Non-pigmented ciliary epithelial cell (primary cell): ENCODE data around the gene STRIP2.
"Not testable (repeated sequence)": the region's sequence is repeated elsewhere in the genome, so short reads cannot be mapped to it uniquely, and the experiment has no call there.

Experiments
- DNase-seq: peaks from one replicate; pipeline ENCODE4 v3.0.0-alpha.2; 2010; ENCODE audit warnings: low read depth

STRIP2 gene, protein sequence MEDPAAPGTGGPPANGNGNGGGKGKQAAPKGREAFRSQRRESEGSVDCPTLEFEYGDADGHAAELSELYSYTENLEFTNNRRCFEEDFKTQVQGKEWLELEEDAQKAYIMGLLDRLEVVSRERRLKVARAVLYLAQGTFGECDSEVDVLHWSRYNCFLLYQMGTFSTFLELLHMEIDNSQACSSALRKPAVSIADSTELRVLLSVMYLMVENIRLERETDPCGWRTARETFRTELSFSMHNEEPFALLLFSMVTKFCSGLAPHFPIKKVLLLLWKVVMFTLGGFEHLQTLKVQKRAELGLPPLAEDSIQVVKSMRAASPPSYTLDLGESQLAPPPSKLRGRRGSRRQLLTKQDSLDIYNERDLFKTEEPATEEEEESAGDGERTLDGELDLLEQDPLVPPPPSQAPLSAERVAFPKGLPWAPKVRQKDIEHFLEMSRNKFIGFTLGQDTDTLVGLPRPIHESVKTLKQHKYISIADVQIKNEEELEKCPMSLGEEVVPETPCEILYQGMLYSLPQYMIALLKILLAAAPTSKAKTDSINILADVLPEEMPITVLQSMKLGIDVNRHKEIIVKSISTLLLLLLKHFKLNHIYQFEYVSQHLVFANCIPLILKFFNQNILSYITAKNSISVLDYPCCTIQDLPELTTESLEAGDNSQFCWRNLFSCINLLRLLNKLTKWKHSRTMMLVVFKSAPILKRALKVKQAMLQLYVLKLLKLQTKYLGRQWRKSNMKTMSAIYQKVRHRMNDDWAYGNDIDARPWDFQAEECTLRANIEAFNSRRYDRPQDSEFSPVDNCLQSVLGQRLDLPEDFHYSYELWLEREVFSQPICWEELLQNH

DNA sequence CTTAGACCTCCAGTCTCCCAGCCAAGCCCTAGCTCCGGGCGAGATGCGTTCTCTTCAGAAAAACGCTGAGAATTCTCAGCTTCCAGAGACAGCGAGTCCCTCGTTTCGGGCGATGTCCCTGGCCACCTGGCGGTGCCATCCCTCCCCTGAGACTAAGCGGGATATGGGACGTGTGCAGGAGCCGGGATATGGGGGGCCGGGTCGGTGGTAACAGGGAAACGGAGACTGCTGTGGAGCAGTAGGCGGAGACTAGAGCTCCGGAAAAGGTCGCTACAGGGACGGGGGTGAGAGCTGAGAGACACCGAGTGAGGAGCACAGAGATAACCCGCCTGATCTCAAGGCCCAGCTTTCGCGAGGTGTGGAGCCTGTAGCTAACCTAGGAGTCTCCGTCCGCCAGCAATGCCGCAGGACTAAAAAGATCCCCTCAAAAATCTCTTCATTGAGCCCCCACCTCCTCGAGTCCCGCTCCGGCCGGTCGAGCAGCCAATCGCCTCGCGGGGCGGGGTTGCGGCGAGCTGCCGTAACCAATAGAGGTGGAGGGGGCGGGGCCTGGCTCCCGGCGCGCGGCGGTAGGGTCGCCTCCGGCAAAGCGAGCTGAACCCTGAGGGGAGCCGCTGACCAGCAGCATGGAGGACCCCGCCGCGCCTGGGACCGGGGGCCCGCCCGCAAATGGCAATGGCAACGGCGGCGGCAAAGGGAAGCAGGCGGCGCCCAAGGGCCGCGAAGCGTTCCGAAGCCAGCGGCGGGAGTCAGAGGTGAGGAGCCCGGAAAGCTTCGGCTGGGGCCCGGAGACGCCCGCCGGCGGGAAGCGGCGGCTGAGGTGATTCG is at the start of gene STRIP2:
Gene STRIP2 (plus strand): TSS at position 586 of the 828 bp plus-strand sequence. CDS start 41 bp downstream, at position 627.
- no peak for DNase-seq

DNA sequence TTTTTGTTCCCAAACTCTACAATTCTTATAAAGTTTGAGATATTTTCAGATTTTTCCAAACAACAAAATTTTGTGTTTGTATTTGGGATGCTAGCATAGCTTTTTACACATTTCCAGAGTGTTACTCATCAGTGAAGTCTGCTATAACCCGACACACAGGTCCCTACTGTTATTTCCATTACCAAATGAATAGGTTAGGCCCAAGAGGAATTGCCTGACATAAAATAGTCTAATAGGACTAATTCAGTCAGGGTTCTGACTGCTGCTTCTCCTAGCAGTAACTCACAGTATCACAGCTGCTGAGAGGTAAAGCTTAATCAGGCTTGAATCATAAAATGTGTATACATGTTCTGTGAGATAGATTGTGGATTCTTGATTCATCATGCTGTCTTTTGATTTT is 49.1 kb upstream of the STRIP2 start:
- DNase-seq, result no peak

DNA sequence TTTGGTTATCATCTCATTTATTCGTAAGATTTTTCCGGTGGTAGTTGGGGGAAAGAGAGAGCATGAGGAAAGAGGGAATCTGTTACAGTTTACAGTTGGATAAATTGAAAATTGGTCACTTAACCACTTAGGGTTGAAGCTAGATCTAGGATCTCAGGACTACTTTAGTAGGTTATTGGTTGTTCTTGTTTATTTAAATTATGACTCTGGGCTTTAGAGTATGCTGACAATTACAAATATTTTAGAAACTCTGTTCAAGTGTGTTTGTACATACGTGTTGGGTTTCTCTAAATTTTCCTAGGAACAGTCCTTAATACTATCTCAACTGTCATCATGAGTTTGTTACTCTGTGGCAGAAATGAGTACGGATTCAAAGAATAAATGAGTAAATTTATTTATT is 48.6 kb upstream of the STRIP2 start:
- DNase-seq, result no peak

DNA sequence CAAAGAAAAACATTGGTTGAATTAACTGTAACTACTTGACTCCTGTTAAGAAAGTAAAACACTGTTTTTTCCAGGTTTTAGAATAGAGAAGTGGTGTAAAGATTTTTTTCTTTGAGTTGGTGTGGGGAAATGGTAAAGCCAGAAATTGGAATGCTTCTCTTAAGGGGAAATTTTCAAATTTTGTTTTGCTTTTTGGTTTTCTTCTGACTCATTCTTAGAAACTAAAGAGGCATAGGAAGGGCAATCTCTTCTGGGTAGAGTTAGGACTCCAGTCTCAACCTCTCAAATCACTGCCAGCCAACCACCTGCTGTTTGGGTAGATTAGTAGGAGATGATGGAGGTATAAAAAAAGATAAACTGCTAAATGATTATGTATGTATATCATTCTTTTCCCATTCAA is 47.7 kb upstream of the STRIP2 start:
- DNase-seq, result no peak

DNA sequence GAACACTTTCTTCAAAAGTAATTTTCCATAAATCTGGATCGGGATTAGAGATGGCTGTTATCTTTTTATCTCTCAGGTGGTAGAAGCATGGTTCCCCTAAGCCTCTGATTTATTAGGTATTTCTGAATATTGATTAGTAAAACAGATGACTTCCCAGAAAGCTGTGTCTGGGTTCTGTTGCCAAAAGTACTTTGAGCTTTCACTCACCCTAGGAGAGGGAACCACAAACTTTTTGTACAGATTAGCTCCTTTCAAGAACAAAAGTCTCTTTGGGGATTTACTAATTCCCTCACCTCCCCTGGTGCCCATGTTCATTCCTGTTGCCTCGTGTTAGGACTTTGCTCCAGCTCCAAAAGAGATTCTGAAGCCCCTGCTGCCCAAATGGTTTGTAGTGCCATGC is 46.7 kb upstream of the STRIP2 start:
- no peak for DNase-seq

DNA sequence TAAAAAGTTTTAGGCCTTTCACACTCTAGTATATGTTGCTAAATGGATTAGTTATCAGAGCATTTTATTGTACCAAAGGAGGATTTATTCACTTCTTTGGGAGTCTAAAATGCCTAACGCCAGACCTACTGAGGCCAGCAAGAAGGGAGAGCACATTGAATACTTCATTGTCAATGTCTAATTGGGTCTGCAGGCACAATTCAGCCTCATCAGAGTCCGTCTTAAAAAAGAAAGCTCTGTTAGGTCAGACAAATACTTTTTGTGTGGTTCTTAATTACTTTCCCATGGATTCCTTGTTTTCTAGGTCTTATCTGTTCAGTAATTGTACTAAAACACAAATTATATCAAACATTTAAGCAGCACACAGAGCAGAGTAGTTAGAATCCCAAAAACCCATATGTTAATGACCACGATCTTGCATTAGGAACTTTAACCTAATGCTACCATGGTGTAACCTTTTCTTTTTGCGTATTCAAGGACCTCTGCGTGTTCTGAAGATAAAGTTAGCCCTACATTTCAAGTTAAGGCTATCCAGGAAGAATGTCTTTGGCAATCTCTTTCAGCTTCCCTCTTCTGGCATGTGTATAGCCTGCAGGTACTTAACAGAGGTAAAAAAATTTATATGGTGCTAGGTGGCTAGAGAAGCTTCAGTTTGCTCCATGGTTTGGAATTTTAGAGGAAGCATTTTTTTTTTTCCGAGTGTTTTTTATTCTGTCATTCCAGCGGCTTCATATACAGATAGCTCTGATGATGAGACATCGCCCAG is 45.7 kb upstream of the STRIP2 start:
- no peak for DNase-seq

DNA sequence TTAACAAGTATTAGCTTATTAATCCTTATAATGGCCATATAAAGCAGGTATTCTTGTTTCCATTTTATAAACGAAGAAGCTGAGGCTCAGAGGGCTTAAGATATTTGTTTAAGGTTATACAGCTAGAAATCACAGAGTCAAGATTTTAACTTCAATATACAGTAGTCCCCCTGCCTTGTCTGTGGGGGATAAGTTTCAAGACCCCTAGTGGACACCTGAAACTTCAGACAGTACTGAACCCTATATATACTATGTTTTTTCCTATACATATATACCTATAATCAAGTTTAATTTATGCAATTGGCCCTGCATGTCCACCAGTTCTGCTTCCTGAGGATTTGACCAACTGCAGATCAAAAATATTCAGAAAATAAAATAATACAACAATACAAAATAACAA is 44.4 kb upstream of the STRIP2 start:
- DNase-seq, result no peak

DNA sequence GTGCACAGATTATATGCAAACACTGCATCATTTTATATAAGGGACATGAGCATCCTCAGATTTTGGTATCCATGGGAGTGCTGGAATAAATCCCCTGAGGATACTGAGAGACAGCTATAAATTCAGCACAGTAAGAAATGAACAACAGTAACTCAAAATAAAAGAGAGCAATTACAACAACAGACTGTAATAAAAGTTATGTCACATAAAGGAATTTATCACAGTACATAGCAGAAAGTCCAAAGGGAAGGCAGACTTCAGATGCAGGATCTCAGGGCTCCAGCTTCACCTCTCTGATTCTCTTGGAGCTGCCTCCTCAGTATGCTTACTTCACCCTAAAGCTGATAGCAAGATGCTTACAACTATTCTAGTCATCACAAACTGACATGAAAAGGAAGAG is 43.9 kb upstream of the STRIP2 start:
- no peak for DNase-seq

DNA sequence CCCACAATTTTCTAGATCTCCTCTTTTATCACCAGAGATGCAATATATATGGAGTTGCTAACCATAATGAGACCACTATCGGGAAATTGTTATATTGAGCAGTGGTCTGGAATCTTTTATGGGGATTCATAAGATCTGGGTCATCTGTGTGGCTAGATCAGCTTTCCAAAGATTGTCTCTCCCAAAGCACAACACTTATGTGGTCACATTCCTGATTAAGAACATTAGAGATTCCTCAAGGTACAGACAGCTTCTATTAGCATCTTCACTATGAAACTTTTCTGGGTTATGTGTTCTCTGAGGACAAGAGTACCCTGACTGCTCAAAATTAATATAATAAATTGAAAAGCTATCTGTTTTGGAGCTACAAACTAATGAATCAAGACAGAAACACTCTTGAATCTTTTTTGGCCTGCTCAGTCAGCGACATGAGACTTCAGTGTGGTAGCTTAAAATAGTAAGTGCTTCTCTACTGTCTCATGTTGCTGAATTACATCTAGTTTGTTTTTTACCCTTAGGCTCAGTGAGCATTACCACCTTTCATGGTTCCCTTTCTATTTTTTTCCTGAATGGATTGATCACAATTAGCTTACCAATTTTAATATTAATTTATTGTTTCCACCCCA is 42.6 kb upstream of the STRIP2 start:
- no peak for DNase-seq

DNA sequence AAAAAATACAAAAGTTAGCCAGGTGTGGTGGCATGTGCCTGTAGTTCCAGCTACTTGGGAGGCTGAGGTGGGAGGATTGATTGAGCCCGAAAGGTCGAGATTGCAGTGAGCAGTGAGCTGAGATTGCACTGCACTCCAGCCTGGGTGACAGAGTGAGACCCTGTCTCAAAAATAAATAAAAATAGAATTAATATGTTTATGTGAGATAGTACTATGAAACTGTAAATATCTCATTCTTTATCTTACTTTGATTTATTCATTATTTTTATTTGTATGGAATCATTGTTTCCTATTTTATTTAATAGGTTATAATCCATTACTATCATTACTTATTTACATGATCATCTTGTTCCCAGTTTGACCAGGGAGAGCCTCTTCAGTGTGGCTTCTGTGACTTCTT is 41.0 kb upstream of the STRIP2 start:
- DNase-seq, result no peak

DNA sequence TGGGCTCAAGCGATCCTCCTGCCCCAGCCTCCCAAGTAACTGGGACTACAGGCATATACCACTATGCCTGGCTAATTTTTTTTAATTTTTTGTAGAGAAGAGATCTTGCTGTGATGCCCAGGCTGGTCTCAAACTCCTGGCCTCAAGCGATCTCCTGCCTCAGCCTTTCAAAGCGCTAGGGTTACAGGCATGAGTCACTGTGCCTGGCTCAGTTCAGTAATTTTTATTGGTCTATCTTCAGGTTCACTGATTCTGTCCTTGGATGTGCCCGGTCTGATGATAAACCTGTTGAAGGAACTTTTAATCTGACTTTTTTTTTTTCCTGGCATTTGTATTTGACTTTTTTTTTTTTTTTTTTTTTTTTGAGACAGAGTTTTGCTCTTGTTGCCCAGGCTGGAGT is 40.1 kb upstream of the STRIP2 start:
- no peak for DNase-seq

DNA sequence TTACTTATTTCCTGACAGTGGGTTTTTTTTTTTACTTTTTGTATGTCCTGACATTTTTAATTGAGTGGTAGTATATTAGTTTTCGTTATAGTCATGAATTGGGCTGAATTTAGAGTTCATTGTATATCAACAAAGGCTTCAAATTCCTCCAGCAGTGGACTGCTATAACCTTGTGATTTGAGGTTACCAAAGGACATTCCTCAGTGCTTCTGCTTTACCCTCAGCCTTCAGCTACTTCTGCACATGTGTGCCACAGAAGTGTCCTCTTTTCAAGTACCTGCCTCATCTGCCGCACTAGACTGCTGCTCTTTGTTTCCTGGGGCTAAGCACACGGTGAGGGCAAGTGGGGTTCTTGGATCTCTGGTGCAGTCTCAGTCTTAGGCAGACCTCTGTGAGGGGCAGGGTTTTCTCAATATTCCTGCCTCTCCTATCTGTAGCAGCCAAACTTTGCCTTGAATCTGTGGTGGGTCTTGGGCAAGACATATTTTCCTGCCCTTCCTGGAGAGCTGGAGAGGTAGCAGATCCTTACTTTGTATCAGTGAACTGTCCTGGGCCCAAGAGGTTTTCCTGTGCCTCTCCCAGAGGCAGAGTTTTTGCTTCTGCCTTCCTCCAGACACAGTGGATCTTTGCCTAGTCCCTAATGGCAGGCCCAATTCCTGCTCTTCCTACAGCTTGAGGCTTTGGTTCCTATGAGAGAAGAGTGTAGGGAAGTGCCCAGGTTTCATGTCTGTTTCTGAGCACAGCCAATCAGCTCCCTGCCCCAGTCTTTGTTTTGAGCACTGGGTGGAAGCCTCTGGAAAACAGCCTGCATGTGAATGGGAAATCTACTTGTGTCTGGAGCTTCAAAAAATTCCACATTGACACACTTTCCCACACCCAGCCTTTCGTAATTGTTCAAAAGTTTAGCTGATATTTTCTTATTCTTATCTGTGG is 39.0 kb upstream of the STRIP2 start:
- no peak for DNase-seq

DNA sequence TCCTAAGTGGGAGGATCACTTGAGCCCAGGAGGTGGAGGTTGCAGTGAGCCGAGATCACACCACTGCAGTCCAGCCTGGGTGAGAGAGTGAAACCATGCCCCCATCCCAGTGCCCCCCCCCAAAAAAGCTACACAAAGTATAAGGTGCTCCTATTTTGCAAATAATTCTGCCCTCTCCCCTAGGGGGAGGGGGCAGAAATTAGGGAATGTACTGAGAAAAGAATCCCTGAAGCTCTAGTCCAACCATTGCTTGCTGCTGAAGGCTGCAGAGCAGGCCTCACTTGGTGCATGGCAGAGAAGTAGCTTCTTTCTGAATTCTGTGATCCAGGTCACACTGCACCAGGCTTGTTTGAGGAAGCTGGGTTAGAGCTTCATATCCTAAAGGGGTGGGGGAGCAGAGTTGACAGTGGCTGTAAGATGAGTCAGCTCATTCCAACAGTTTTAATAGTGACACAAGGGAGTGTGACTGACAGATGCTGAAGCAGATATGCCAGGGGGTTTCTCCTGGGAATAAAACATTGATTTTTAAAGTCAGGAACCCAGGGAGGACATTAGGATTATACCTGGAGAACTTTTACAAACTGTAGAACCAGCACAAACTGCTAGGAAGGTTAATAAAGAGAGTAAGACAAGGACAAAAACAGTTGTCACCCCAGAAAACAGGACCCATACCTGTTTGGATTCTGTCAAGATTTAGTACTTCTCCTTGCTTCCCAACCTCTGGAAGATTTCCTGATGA is 32.8 kb upstream of the STRIP2 start:
- DNase-seq, result no peak

DNA sequence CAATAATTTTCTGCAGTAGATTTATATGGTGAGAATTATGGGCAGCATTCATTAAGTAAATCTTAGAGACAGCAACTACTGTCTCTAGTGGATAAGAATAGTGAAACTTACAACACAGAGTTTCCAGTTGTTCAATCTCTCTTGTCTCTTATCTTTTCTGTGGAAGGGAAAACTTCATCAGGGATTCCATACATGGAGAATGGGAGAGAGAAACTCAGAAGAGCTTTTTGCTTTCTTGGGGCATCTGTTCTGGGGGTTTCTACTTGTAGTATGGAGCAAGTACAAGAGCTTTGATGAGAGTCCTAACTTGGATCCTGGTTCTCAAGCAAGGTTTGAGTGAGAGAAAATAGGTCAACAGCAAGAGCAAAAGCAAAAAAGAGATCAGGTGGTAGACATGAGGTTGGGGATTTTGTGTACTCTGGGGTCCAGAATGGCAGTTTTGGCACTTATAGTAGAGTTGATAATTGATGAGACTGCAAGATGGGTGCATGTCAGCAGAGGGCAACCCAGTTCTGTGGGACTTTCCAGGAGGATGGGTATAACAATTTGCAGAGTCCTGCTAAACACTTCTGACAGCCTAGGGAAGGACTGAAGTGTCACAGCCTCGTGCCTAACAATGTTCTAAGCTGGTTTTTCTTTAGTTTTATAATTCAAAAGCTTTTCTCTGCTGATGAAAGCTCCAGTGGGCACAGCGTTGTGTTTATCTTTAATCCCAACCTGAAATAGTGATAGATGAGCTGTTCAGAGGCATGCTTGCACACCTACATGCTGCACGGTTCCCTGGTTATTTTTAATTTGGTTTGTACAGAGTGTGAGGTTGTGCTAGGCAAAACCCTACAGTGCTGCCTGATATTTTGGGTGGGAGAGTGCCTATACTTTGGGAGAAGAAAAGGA is 32.0 kb upstream of the STRIP2 start:
- no peak for DNase-seq

DNA sequence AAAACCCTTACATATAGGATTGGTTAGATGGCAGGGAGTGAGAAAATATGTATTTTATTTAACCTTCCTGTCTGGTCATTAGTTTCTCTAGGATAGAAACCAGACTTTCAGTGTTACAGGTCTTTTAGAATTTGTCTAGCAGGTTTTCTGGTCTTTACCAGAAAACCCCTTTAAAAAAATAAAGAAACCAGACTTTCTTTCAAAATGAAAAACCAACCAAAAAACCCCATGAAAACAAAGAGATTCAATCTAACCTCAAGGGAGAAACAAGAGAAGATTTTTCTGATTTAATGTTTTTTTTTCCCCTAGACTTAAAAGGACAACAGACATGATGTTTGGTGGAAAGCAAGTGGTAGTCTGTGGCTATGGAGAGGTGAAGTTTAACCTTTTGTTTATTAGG is 28.7 kb upstream of the STRIP2 start:
- no peak for DNase-seq

DNA sequence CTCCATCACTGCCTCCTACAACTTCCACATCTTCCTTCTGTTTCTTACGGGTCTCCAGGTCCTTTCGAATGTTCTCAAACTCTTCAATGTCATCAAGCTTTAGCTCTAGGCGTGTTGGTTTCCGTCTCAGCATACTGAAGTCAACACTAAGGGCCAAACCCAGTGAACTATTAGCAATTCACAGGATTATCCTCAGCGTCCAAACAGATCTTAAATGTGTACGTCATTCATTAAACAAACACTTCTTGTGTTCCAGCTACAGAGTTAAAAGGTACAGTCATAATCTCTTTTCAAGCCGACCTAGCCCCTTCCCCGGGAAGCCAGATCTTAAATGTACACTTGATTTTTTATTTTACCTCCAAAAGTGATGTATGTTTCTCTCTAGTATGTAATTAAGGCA is 24.0 kb upstream of the STRIP2 start:
- not testable (repeated sequence) for DNase-seq

DNA sequence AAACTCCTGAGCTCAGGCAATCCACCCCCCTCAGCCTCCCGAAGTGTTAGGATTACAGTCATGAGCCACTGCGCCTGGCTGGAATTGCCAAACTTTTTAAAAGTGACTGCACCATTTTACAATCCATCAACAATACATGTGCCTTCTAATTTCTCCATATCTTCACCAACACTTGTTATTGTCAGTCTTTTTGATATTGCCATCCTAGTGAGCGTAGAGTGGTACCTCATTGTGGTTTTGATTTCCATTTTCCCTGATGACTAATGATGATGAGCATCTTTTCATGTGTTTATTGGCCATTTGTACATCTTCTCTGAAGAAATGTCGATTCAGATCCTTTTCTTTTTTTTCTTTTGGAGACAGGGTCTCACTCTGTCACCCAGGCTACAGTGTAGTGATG is 21.7 kb upstream of the STRIP2 start:
- no peak for DNase-seq

DNA sequence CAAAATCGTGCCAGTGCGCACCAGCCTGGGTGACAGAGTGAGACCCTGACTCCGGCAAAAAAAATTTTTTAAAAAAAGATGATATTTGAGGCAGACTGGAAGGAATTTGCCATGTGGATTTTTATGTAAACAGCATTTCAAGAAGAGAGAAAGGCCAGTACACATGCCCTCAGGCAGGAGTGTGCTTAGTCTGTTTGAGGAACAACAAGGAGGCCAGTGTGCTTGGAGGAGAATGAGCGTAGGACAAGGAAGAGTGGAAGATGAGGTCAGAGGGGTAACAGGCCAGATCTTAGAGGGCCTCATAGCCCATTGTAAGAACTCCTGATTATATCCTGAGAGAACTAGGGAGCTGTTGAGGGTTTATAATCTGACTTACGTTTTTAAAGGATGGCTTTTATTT is 17.2 kb upstream of the STRIP2 start:
- DNase-seq, result no peak
